OCI-M2 (cell line): Measurements from ENCODE around the gene SSTR5.

Experiments used
- DNase-seq: peaks from one replicate; lab custom pipeline; 2025; ENCODE audit not compliant: unreplicated experiment; lab: John Stamatoyannopoulos, UW

The SSTR5 gene

DNA sequence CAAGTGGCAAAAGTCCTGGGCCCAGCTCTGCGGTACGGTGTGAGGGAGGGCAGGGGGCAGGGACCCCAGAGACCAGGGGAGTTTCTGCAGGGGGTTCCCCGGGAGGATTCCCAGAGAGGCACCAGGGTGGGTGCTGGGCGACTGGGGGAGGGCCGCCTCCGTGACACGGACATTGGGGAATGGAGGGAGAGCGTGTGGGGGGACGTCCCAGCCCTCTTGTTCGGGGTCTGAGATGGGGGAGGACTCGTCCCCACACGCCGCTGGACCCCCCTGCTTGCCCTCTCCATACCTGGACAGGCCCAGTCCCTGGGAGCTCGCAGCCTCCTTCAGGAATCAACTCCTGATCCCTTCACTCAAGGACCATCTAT is 49.8 kb downstream of the SSTR5 start:
- DNase-seq = no peak

DNA sequence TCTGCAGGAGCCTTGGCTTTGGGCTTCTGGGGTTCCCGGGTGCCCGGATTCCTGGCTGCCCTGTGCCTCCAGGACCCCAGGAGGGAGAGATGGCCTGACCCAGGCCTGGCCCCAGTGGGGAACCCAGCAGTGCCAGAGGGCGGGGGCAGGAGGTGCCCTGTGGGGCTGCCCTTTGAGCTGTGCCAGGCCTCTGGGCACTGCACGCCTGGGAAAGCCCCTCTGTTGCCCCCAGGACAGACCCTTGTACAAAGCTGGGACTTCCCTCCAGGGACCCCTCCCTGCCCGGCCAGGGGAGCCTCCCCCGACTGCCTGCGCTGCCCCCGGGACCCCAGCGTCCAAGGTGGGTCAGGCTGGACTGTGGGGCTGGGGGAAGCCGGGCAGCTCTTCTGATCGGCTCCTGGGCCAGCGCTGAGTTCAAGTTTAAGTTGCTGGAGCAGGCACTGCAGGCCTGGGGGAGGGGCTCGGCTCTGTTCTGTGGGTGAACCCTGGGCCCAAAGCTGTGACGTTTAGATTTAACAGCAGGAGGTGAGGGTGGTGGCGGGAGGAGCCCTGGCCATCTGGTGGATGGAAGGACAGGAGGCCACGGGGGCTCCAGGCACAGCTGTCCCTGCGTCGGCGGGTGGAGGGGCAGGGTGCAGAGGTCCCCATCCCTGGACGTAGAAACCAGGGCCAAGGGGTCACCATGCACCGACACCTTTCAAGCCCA is 51.1 kb downstream of the SSTR5 start:
- no peak for DNase-seq

DNA sequence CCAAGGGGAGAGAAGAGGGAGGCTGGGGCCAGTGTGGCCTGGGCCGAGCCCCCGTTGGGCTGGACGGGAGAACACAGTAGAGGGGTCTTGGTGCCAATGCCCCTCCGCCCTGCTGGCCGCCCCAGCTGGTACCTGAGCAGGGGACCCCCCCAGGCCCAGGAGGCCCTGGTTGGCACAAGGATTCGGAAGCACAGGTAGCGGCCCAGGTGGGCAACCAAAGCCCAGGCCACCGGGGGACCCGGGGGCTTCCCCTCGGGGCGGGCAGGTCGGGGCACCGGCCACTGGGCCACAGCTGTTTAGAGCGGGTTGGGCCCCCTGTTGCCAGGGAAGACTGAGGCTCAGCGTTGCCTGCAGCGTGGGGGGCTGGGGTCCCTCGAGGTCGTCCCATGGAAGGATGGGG is 51.7 kb downstream of the SSTR5 start:
- DNase-seq = no peak

DNA sequence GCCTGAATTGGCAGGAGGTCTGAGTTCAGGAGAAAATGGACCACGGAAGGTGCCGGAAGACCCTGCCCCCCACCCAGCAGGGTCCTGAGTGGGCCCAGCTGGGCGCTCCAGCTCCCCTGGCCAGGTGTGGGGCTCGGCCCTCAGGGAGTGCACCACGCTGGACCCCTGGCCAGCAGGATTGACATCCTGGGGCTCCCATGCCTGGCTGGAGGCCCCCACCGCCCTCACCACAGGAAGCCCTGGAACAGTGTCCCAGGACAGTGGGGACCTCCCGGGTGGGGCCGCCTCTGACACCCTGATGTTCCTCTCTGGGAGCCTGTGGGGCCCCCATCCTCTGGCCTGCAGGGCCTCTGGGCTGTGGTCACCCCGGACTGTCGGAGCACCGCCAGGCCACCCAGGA is 52.2 kb downstream of the SSTR5 start:
- DNase-seq = no peak

DNA sequence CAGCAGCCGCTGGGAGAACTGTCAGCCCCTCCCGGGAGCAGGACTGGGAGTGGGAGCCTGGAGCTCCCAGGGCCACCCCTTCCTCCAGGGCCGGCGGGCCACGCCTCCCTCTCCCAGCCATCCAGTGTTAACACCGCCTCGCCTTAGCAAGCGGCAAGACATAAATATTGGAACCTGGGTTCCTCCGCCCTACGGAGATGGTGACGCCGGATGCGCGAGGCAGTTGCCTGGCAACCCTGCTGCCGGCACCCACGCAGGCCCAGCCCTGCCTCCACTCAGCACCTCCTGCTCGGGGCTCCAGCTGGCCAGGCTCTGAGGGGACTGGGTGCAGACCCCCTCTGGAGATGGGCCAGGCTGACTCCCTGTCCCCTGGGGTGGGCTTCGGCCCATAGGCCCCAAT is 52.9 kb downstream of the SSTR5 start:
- DNase-seq = no peak

DNA sequence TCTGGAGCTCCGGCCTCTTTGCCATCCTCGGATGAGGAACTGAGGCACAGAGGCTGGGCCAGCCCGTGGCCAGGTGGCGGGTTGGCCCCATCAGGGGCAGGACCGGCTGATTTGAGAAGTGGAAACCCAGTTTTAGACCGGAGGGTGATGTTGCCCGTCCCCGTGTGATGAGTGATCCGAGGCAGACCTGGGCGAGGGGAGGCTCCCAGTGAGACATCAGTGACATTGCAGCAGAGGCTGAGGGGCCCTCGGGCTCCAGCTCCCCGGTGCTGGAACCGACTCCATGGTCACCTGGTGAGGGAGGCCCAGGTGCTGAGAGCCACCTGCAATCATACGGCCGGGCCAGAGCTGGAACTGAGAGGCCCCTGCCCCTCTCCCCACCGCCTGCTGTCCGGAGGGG is 53.5 kb downstream of the SSTR5 start:
- DNase-seq = no peak

DNA sequence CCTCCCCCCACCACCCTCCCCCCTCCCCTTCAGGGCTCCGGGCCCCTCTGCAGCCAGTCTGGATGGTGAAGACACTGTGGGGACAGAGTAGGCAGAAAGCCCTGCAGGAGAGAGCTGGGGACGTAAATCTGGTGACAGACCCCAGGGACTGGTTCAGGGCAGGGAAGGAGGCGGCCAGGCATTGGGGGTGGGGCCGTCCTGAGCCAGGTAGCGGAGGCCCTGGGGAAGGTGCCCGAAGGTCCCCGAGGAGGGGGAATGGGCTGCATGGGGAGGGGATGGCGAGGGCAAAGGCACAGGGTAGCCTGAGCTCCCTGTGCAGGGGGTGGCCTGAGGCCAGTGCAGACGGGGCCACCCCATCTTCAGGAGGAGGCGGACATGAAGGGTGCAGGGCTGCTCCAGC is 54.0 kb downstream of the SSTR5 start:
- no peak for DNase-seq

DNA sequence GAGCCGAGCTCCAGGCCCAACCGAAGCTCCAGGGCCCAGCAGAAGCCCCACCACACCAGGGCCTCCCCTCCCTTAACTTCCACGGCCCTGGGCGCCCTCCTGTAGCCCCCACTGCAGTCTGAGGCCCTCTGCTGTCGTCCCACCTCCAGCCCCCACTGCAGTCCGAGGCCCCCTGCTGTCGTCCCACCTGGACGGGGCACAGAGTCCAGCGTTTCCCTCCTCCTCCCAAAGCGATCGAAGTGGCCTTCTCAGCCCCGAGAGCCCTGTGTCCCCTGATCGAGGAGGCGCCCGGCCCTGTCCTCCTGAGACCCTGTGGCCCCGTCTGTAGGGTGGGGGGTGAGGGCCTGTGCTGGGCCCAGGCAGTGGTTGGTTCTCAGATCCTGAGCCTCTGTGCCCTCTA is 54.6 kb downstream of the SSTR5 start:
- DNase-seq = no peak

DNA sequence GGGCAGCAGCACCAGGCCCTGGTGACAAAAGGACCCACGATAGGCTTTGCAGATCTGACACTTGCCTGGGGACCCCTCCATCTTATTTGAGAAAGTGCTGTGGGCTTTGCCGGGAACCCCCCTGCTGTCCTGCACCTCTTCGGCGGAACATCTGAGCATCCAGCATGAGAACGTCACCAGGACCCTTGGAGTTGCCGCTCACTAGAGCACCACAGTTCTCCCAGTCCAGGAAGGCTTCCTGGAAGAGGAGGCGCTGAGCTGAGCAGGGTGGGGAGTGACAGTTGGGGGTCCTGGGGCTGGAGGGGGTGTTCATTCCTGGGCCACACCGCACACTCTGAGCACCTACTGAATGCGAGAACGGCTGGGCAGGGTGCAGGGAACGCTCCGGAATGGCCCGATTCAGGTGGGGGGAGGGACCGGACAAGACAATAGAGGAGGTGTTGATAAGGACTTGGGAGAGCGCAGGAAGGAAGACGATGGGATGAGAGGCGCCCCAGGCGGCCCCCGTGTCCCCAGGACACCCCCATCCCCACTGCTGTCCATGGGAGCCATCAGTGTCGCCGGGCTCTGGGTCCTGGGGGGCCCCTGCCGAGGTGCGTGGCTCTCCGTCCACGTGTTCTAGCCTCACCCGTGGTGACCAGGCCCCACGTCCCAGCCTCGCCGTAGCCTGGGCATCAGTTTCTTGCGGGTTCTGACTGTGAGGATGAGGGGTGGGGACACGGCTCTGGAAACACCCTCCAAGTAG is 55.6 kb downstream of the SSTR5 start:
- DNase-seq = no peak

DNA sequence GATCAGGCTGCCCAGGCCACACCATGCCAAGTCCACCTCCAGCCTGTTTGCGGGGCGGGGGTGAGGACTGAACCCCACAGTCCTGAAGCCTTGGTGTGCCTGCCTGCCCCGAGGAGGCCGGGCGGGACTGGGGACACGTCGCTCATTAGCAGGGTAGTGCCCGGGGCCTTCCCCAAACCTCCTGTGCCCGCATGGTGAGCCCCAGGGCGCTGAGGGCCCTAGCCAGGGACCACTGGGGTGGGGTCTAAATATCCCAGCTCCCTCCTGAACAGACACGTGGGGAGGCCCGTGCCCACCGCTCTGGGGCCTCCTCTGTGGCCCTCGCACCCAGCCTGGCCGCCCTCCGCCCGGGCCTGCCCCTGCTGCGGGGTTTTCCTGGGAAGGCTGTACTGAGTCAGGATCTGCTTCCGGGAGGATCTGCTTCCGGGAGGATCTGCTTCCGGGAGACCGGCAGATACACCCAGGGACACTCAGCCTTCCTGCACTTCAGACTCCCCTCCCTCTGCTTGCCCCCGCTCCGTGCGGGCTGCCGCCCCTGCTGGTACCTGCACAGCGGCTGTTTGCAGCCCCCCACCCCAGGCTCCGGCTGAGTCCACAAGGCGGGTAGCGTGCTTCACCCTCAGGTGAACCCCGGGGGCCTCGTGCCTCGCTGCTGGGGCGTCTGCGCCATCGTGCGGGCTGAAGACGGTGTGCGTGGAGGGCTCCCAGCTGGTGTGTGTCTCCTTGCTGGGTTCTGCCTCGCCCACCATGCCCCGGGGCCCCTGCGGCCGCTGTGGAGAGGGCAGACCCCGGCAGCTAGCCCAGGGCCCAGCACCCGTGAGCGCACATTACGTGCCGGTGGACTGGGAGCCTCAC is 56.8 kb downstream of the SSTR5 start:
- no peak for DNase-seq

DNA sequence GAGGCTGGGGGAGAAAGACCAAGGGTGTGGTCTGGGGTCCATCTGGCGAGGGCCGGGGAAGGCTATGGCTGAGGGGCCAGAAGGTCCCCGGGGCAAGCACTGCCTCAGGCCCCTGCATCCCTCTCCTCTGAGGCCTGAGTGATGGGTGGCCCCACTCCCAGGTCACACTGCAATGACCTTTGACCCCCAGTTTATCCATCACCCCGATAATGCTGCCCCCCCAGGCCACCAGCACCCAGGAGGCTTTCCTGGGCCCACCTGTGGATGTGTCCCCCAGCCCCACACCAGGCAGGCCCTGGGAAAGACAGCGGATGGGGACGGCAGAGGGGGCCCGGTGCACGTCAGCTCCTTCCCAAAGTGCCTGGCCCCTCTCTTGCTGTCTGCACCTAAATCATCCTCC is 57.8 kb downstream of the SSTR5 start:
- no peak for DNase-seq
